Measurements from ENCODE around the gene CPA4.

DNA sequence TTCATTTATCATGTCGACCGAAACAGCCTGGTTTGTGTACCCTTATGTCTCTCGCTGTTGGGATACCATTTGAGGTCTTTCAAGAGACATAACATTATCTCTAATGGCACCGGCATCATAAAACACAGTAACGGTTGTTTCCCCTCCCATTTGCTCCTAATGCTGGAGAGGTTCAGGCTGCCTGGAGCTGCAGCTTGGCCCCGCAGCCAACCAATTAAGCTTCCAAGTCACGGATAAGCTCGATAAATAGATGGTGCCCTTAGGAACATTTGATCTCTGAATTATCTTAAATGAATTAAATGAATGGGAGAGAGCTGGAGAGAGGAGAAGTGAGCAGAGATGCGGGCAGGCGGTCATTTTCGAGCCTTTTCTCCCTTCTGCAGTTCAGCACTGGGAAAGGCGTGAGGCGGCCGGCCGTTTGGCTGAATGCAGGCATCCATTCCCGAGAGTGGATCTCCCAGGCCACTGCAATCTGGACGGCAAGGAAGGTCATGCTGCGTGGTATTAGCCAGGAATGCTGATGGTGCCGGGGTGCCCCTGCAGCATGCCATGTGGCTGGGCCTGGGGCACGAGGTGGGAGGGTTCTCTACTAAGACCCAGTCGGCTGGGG is 12.6 kb downstream of the CPA4 start:
- no peak for TF ChIP-seq POLR2AphosphoS5 (IDR thresholded peaks at IDR 0.05)
- TF ChIP-seq CTCF (IDR thresholded peaks at IDR 0.05), result no peak
- no peak for TF ChIP-seq POLR2A (IDR thresholded peaks at IDR 0.05)

Data from transverse colon (tissue), 4 donors.